ENCODE data around the gene CMSS1. TPM values are rescaled to one million over a fixed set of nuclear protein-coding genes. Genes with fewer than 3 reads are reported as not detected.
A peak's percentile ranks its signal among the peaks of the same experiment; 100 is the strongest.

CMSS1 gene
- total RNA-seq, 2 experiments from 2014 or later = 42.1 to 42.6 TPM

DNA sequence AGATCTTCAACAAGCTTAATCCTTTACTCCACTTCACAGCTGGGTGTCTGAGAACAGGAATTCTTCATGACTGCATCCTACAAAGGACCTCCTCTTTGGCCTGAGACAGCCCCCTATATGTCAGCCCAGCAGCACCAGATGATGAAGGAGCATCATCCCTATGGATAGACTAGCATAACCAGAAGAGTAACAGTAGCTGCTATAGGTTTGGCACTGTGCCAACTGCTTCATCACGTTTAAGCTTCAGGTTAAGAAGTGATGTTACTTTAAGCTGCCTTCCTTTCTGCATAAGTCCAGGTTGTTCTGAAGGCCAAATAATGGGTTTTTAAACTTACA, 50.6 kb downstream of the CMSS1 start:
- Mint-ChIP-seq H3K4me3 (no peak overlapping the region), H3K27ac (no peak overlapping the region), H3K36me3 (ENCODE audit: low read depth) (peaks cover 16% of the 10 kb centered on the region), H3K9me3 (ENCODE audit: insufficient read depth) (no peaks in the 10 kb centered on the region), H3K27me3 (ENCODE audit: low read depth) (peaks cover under 1% of the 10 kb centered on the region), H3K4me1 (ENCODE audit: low read depth) (peaks cover 72% of the 10 kb centered on the region)
- no peak for ATAC-seq
- ChIA-PET POLR2A (interaction anchor here (1.2 kb wide), 1 partner anchor 205 kb away, joined by 3 read pairs; no protein-coding TSS in a partner anchor), CTCF (interaction anchor here (0.8 to 2.3 kb wide), 5 partner anchors 9 to 25 kb away, joined by 3 to 7 read pairs (median 4); no protein-coding TSS in a partner anchor)
- no peak for DNase-seq

DNA sequence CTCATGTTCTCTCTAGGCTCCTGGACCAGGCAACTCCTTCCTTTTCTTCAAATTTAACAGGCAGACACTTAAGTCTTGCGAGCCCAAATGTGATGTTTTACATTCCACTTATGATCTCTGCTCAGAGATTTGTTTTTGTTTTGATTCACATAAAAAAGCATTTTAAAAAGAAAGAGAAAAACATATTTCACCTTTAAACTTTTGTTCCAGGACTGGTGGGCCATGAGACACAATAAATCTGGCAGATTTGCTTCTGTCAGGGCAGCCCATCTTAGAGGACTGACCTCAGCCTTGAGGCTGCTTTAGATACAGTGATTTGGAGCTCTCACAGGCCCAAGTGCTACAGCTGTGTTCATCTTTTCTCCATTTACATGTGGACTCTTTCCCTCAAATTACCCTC, 52.0 kb downstream of the CMSS1 start:
- Mint-ChIP-seq H3K9me3 (ENCODE audit: insufficient read depth) (no peaks in the 10 kb centered on the region), H3K27me3 (ENCODE audit: low read depth) (peaks cover 6% of the 10 kb centered on the region), H3K36me3 (ENCODE audit: low read depth) (peaks cover 10% of the 10 kb centered on the region), H3K4me1 (ENCODE audit: low read depth) (peaks cover 70% of the 10 kb centered on the region), H3K27ac (no peak overlapping the region), H3K4me3 (no peak overlapping the region)
- POLR2A ChIA-PET = no interaction called here
- CTCF ChIA-PET = no interaction called here
- no peak for ATAC-seq
- DNase-seq = no peak

DNA sequence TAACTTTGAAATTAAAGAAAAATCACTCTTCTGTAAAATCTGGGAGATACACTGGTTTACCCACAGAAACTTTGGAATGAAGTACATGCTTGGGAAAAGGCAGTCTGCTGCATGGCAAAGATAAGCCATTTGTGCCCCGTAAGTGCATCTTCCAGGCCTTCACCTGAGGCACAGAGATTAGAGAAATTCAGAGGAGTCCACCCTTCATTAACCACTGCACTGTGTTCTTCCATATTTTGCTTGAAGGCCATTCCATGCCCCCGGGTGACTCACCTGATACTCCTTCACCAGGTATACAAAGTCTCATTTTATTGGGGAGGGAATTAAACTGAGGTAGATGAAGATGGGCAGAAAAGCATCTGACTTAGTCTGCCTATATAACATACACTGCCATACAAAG, 53.0 kb downstream of the CMSS1 start:
- no peak overlapping the region for H3K4me3 Mint-ChIP-seq
- H3K4me1 Mint-ChIP-seq (ENCODE audit: low read depth) = peaks cover 71% of the 10 kb centered on the region
- H3K36me3 Mint-ChIP-seq (ENCODE audit: low read depth) = peaks cover 10% of the 10 kb centered on the region
- H3K27me3 Mint-ChIP-seq (ENCODE audit: low read depth) = peaks cover 10% of the 10 kb centered on the region
- no peak for ATAC-seq
- H3K27ac Mint-ChIP-seq = no peak overlapping the region
- ChIA-PET CTCF (interaction anchor here (1.0 to 1.3 kb wide), 2 partner anchors 39 to 218 kb away, joined by 3 to 5 read pairs; no protein-coding TSS in a partner anchor), POLR2A (no interaction called here)
- no peaks in the 10 kb centered on the region for H3K9me3 Mint-ChIP-seq (ENCODE audit: insufficient read depth)
- DNase-seq = no peak

DNA sequence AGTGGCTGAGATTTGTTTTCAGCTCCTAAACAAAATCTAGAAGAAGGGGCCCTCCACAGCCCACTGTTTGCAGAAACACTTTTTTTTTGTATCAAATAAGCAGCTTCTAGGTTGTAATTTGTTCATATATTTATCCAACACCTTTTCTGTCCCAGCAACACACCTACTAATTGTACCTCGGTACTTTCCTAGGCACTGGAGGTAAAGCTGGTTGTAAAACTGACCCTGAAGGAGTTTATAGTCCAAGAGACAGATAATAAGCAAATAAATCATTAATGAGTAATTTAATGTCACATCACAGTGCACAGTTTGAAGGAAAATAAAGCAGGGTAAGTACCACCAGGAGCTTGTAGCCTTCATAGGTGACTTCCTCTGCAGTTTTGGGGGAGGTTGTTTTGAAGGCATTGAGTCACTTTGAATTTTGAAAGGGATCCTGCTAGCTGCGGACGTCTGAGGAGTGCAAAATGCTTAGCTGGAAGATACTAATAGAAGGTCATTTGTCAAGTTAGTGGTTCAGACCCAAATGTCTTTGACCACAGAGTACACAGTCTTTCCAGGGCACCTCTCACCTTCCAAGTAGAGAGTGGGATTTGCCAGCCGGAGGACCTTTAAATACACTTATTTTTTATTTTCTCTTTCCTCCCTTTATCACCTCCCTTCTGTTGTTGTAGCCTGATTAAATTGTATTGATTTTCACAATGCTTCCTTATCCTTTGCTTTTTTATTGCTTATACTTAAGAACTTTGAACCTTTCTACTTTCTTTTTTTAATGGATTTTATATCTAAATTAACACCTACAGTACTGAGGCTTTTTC, 53.8 kb downstream of the CMSS1 start:
- CTCF ChIA-PET = interaction anchor here (0.8 to 1.7 kb wide), 4 partner anchors 28 to 389 kb away, joined by 3 to 6 read pairs (median 5); partner anchors contain the start of gene TBC1D23
- POLR2A ChIA-PET = interaction anchor here (0.7 kb wide), 1 partner anchor 54 kb away, joined by 5 read pairs; no protein-coding TSS in a partner anchor
- peaks cover 65% of the 10 kb centered on the region for H3K4me1 Mint-ChIP-seq (ENCODE audit: low read depth)

DNA sequence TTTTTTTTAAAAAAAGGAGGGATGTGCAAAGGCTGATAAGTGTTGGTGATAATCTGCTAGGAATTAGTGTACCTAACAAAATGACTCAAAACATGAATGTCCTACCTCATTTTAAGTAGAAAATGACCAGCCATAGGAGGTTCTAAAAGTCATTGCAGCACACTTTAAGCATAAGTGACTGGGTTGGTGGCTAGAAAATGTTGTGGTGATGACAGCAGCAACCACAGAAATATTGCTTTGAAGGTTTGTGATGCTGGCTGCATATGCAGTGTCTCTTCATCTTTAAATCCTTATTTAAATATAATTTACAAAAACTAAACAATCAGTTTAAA, 55.2 kb downstream of the CMSS1 start:
- Mint-ChIP-seq H3K4me3 (no peak overlapping the region), H3K4me1 (ENCODE audit: low read depth) (peaks cover 51% of the 10 kb centered on the region), H3K36me3 (ENCODE audit: low read depth) (peaks cover 10% of the 10 kb centered on the region), H3K27ac (no peak overlapping the region), H3K9me3 (ENCODE audit: insufficient read depth) (no peaks in the 10 kb centered on the region), H3K27me3 (ENCODE audit: low read depth) (peaks cover 24% of the 10 kb centered on the region)
- ChIA-PET POLR2A (no interaction called here), CTCF (interaction anchor here (0.6 to 1.7 kb wide), 4 partner anchors 29 to 381 kb away, joined by 3 to 6 read pairs (median 4); no protein-coding TSS in a partner anchor)
- peak; percentile 65 for DNase-seq
- peak; percentile 36 for ATAC-seq

More for the DNA sequence above, 53.8 kb downstream of the CMSS1 start:
- no peak overlapping the region for H3K4me3 Mint-ChIP-seq
- H3K27me3 Mint-ChIP-seq (ENCODE audit: low read depth) = peaks cover 14% of the 10 kb centered on the region
- DNase-seq (no peak), ATAC-seq (no peak)
- H3K9me3 Mint-ChIP-seq (ENCODE audit: insufficient read depth) = no peaks in the 10 kb centered on the region
- H3K27ac Mint-ChIP-seq = no peak overlapping the region
- peaks cover 10% of the 10 kb centered on the region for H3K36me3 Mint-ChIP-seq (ENCODE audit: low read depth)

DNA sequence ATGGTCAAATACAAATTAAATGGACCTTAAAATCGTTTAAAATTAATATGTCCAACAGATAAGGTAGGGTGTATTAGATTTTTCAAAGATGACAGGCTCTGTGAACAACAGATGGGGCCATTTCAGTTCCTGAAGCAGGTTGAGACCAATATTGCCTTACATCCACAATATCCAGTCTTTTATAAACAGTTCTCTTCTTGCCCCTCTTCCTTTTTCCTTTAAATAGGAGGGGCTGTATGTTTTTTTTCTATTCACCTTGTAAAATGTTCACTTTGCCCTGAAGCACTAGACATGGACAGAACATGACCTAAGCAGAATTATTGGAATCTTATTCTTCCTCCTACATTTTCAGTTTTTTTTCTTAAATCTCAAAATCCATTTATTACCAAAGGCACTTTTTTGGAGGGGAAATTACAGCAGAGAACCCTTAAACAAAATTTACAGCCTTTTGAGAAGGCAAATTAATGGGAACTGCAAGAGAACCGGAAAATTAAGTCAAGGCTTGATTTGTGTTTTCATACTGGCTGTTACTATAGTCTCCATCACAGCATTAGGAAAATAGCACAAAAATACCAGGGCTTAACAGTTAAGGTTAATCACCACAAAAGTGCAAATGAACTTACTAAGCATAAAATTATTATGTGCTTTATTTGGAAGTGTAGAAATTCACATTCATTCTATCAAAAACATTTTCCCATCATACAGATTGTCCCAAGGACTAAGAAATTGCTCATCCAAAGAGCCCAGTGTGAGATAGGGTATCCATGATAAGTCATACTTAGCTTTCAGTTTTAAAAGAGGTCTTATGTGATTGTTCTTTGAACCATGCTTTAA, 55.8 kb downstream of the CMSS1 start:
- ChIA-PET CTCF (interaction anchor here (0.9 to 1.7 kb wide), 3 partner anchors 30 to 381 kb away, joined by 3 to 6 read pairs (median 3); no protein-coding TSS in a partner anchor), POLR2A (no interaction called here)
- H3K4me3 Mint-ChIP-seq = no peak overlapping the region
- H3K36me3 Mint-ChIP-seq (ENCODE audit: low read depth) = peaks cover 10% of the 10 kb centered on the region
- DNase-seq (no peak), ATAC-seq (no peak)
- peaks cover 45% of the 10 kb centered on the region for H3K4me1 Mint-ChIP-seq (ENCODE audit: low read depth)
- peaks cover 27% of the 10 kb centered on the region for H3K27me3 Mint-ChIP-seq (ENCODE audit: low read depth)
- H3K27ac Mint-ChIP-seq = no peak overlapping the region
- no peaks in the 10 kb centered on the region for H3K9me3 Mint-ChIP-seq (ENCODE audit: insufficient read depth)

DNA sequence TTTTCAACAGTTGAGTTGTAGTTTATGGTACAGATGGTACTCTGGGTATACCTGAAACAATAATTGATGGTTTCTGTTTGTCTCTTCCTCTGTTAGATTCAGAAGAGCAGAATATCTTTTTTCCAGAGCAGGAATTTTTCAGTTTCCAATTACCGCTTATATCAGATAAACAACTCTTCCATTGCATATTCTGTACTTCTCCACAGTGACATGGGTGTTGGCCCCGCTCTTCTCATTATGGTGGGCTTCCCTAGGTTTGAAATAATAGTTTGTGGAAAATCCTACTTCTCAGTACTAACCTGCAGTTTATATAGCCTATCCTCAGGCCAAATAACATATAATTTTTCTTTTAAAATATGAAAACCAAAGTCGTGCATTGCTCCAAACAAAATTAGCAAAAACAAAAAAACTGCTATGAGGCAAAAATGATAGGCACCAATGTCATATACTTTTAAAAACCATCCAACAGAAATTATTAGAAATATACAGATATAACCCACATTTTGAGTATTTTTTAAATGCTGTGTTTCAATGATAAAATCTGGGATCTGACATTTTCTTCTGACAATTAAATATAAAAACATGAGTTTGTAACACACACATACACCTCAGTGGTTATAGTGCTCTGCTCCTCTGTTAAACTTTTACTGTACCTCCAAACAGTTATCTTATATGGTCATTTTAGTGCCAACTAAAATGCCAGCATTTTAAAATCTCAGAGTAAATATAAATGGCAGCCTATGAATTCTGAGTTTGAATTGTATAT, 56.8 kb downstream of the CMSS1 start:
- no peak for DNase-seq
- ATAC-seq = no peak
- Mint-ChIP-seq H3K27ac (no peak overlapping the region), H3K36me3 (ENCODE audit: low read depth) (peaks cover 9% of the 10 kb centered on the region), H3K4me3 (no peak overlapping the region), H3K9me3 (ENCODE audit: insufficient read depth) (no peaks in the 10 kb centered on the region), H3K4me1 (ENCODE audit: low read depth) (peaks cover 38% of the 10 kb centered on the region), H3K27me3 (ENCODE audit: low read depth) (peaks cover 27% of the 10 kb centered on the region)
- POLR2A ChIA-PET = no interaction called here
- CTCF ChIA-PET = interaction anchor here (0.9 to 1.5 kb wide), 4 partner anchors 30 to 380 kb away, joined by 3 to 7 read pairs (median 5); no protein-coding TSS in a partner anchor

DNA sequence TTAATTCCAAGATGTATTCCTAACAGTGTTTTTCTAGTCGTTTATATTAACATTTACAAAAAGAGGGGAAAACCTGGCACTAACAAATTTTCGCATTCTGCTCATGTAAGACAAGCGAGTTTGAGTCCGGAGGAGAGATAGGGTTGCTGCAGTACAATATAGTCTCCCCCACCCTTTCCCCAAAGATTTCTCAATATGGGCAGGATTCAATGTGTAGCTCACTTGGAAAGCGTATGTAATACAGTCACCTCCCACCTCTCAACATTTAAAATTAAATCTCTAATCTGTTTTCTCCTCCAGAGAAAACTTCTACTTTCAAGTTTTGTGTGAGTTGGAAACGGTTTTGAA, 57.9 kb downstream of the CMSS1 start:
- Mint-ChIP-seq H3K27ac (no peak overlapping the region), H3K4me3 (peak overlapping the region; percentile 72), H3K9me3 (ENCODE audit: insufficient read depth) (no peaks in the 10 kb centered on the region), H3K4me1 (ENCODE audit: low read depth) (peaks cover 33% of the 10 kb centered on the region), H3K36me3 (ENCODE audit: low read depth) (peaks cover 4% of the 10 kb centered on the region), H3K27me3 (ENCODE audit: low read depth) (peaks cover 27% of the 10 kb centered on the region)
- POLR2A ChIA-PET = interaction anchor here (1.2 kb wide), 1 partner anchor 385 kb away, joined by 4 read pairs; the partner anchor contains the start of gene TBC1D23
- ATAC-seq (no peak), DNase-seq (no peak)
- CTCF ChIA-PET = interaction anchor here (0.8 to 1.5 kb wide), 4 partner anchors 9 to 193 kb away, joined by 3 to 7 read pairs (median 6); no protein-coding TSS in a partner anchor

DNA sequence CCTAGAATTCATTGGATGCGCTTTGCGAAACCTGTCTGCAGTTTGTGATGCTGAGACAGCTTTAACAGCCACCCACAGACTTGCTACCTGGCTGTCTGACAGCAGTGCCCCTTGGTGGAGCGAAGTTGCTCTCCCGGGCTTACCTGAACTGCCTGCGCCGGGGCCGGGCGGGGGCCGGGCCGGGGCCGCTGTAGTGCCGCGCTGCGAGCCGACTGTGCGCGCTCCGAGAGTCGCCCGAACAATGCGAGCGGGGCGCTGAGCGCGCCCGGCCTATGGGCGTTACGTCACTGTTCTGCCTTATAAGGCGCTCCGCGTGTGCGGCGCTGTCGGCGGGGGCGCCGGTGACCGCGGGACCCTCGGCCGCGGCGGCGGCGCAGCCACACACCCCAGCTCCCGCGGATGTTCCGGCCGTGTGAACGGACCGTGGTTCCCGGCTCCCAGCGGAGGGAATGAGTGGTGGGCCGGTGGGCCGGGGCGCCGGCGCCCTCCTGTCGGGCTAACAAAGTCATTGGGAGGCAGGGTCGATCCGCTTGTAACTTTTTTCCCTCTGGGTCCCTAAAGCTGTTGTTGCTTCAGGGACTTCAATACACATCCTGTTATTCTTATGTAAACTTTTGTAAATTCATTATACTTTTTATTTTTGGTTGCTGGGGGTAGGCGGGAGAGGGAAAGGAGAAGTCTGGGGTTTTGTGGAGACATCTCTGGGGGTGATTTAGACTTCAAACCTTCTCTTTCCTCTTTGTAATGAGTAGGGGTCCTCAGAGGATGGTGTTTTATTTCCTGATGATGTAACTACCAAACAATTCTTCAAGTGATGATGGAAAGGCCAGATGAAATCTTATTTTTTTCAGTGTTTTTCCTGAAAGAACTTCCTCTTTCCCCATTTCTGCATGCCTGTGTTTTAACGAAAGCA, 58.5 kb downstream of the CMSS1 start:
- CTCF ChIA-PET = interaction anchor here (1.1 to 1.5 kb wide), 3 partner anchors 32 to 193 kb away, joined by 3 to 7 read pairs (median 7); no protein-coding TSS in a partner anchor
- H3K36me3 Mint-ChIP-seq (ENCODE audit: low read depth) = peaks cover 1% of the 10 kb centered on the region
- H3K27me3 Mint-ChIP-seq (ENCODE audit: low read depth) = peaks cover 27% of the 10 kb centered on the region

DNA sequence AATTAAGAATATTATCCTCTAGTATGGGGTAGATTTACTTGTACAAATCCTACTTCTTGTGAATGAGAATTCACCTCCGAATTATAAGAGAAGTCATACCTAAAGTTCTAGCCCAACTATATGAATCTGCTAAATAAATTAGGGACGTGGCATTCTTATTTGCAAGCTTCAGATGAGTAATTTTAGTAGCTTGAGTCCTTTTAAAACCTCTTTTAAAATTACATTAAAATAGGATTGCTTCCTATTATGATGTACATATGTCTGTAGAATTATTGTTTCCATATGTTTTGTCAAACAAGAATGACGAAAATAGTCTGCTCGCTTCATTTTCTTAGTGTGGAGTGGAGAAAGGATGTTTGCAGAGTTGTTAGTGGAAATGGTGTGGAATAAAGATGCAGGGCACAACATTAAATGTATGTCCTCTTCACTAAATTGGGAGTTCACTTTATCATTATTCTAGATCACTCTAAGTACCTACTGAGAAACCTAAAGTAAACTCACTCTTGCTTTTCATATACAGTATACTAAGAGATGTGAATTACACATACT, 59.4 kb downstream of the CMSS1 start:
- ChIA-PET CTCF (interaction anchor here (1.0 kb wide), 1 partner anchor 14 kb away, joined by 3 read pairs; no protein-coding TSS in a partner anchor), POLR2A (interaction anchor here (0.8 kb wide), 1 partner anchor 17 kb away, joined by 3 read pairs; no protein-coding TSS in a partner anchor)
- no peak overlapping the region for H3K27ac Mint-ChIP-seq
- peaks cover 26% of the 10 kb centered on the region for H3K4me1 Mint-ChIP-seq (ENCODE audit: low read depth)
- H3K27me3 Mint-ChIP-seq (ENCODE audit: low read depth) = peaks cover 27% of the 10 kb centered on the region
- no peaks in the 10 kb centered on the region for H3K9me3 Mint-ChIP-seq (ENCODE audit: insufficient read depth)
- ATAC-seq = no peak
- H3K36me3 Mint-ChIP-seq (ENCODE audit: low read depth) = peaks cover 1% of the 10 kb centered on the region
- no peak for DNase-seq
- H3K4me3 Mint-ChIP-seq = no peak overlapping the region

More for the DNA sequence above, 58.5 kb downstream of the CMSS1 start:
- peaks cover 33% of the 10 kb centered on the region for H3K4me1 Mint-ChIP-seq (ENCODE audit: low read depth)
- ATAC-seq (peak; percentile 98), DNase-seq (peak; percentile 71)
- H3K4me3 Mint-ChIP-seq = peak overlapping the region; percentile 72
- no peaks in the 10 kb centered on the region for H3K9me3 Mint-ChIP-seq (ENCODE audit: insufficient read depth)
- POLR2A ChIA-PET = interaction anchor here (1.2 kb wide), 1 partner anchor 384 kb away, joined by 4 read pairs; the partner anchor contains the start of gene TBC1D23
- H3K27ac Mint-ChIP-seq = no peak overlapping the region
